ENCODE measurements around the gene SF1. TPM values are rescaled to one million over a fixed set of nuclear protein-coding genes. Genes with fewer than 3 reads are reported as not detected.
A peak's percentile ranks its signal among the peaks of the same experiment; 100 is the strongest.

SF1 gene
- total RNA-seq, 2 donors from 2014 or later = 323 to 406 TPM

GRCh38 chr11:64769283-64769682 lies 9.1 kb downstream of the SF1 start:
- H3K9me3 Mint-ChIP-seq = no peaks in the 10 kb centered on the region
- DNase-seq (ENCODE audit: low spot score in 2 of 2) (no peak), ATAC-seq (no peak)
- H3K36me3 Mint-ChIP-seq = peaks cover 55 to 84% of the 10 kb centered on the region in 2 donors
- H3K27ac Mint-ChIP-seq = peak overlapping the region in 1 of 2 donors; percentile 17

GRCh38 chr11:64768300-64768694 lies 10.0 kb downstream of the SF1 start:
- peak overlapping the region in 1 of 2 donors; percentile 88 for H3K27ac Mint-ChIP-seq
- H3K9me3 Mint-ChIP-seq = no peaks in the 10 kb centered on the region
- ATAC-seq (no peak), DNase-seq (ENCODE audit: low spot score in 2 of 2) (no peak)
- peaks cover 53 to 81% of the 10 kb centered on the region in 2 donors for H3K36me3 Mint-ChIP-seq

DNA sequence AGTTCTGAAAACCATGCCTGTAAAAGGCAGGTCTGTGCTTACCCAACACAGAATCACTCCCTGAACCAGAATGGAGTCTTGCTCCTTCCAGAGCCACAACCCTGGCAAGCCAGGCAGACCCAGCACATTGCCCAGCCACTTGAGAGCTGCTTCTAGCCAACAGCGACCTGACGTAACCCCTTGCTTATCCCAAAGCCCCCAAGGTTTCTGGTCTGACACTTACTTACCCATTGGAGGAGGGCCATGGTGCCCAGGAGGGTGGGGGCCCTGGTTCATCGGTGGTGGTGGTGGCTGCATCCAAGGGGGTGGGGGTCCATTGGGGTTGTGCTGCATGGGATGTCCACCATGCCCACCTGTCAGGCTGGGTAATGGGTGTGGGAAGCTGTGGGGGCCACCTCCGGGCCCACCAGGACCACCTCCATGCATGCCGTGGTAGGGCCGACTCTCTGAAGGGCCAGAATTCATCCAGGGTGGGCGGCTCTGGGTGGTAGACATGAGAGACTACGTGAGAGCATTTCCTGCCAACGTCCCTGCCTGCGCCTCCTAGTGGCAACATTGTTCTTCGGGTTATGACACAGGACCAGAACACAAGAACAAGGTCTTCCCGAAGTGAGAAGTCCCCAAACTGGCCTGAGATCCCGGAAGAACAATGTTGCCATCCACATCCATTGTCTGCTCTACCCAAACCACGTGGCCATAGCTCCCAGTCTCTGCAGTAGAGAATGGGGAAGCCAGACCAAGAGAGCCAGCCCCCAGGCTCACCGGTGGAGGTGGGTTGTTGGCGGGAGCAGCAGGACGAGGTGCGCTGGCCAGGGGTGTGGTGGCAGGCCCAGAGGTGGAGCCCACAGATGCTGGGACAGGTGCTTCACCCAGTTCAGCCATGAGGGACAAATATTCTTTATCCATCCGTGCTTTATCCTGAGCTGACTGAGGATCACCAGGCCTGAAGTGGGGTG lies 10.7 kb downstream of the SF1 start:
- H3K36me3 Mint-ChIP-seq = peaks cover 51 to 79% of the 10 kb centered on the region in 2 donors

GRCh38 chr11:64766881-64767280 lies 11.5 kb downstream of the SF1 start:
- DNase-seq (ENCODE audit: low spot score in 2 of 2) (no peak), ATAC-seq (no peak)
- Mint-ChIP-seq H3K9me3 (no peaks in the 10 kb centered on the region), H3K36me3 (peaks cover 49 to 73% of the 10 kb centered on the region in 2 donors), H3K27ac (peak overlapping the region in 1 of 2 donors; percentile 88)

More for the DNA sequence above, 10.7 kb downstream of the SF1 start:
- H3K9me3 Mint-ChIP-seq = no peaks in the 10 kb centered on the region
- peak overlapping the region; percentile 21 to 88 for H3K27ac Mint-ChIP-seq
- DNase-seq (ENCODE audit: low spot score in 2 of 2) = peak; percentile 58 to 92
- ATAC-seq = peak; percentile 41 to 48

- Mint-ChIP-seq H3K36me3 (peaks cover 48 to 65% of the 10 kb centered on the region in 2 donors), H3K27ac (peak overlapping the region in 1 of 2 donors; percentile 96), H3K9me3 (no peaks in the 10 kb centered on the region)
- peak in 1 of 2 donors; percentile 51 for DNase-seq (ENCODE audit: low spot score in 2 of 2)
- no peak for ATAC-seq
These were observed 12.3 kb downstream of the SF1 start for GRCh38 chr11:64765851-64766665.

DNA sequence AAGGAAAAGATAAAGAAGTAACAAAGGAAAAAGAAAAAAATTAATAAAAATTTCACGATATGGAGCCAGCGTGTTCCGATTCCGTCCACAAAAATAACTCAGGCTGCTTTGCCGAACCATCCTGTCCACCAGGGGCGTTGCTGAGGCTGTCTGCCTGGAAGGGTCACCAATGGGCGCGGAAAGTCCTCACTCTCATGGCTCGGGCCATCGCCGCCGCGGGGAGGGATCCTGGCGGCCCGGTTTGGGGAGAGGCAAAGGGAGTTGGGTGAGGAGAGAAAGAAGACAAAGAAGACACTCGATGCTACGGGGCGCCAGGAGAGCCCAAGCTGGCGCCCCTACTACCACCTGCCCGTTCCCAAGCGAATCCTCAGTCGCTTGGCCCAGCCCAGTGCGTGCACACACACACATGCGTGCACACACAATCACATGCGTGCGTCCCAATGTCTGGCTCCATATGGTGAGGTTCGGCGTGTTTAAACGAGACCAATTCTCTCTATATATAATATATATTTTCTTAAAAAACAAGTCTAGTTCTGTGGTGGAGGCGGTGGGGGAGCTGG lies 13.0 kb downstream of the SF1 start:
- peak in 1 of 2 donors; percentile 53 for DNase-seq (ENCODE audit: low spot score in 2 of 2)
- Mint-ChIP-seq H3K27ac (peak overlapping the region in 1 of 2 donors; percentile 92), H3K36me3 (peaks cover 41 to 58% of the 10 kb centered on the region in 2 donors), H3K9me3 (no peaks in the 10 kb centered on the region)
- no peak for ATAC-seq

DNA sequence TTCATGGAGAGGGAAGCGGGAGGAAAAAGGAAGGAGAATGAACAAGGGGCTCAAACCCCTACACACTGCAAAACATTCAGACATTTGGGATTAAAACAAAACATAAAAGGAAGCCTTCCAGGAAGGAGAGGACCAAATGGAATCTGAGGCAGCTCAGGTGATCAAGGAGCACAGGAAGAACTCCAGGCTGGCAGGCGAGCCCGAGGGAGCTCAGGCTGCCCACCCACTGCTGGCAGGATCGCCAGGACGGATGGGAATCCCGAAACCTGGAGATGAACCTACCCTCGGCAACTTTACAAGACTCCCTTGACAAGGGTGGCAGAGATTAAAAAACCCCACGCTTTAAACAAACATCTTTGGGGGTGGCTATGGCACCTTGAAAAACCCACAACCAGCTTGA lies 13.6 kb downstream of the SF1 start:
- no peaks in the 10 kb centered on the region for H3K9me3 Mint-ChIP-seq
- no peak for ATAC-seq
- peak in 1 of 2 donors; percentile 51 for DNase-seq (ENCODE audit: low spot score in 2 of 2)
- H3K36me3 Mint-ChIP-seq = peaks cover 37 to 53% of the 10 kb centered on the region in 2 donors
- H3K27ac Mint-ChIP-seq = peak overlapping the region; percentile 84 to 92

DNA sequence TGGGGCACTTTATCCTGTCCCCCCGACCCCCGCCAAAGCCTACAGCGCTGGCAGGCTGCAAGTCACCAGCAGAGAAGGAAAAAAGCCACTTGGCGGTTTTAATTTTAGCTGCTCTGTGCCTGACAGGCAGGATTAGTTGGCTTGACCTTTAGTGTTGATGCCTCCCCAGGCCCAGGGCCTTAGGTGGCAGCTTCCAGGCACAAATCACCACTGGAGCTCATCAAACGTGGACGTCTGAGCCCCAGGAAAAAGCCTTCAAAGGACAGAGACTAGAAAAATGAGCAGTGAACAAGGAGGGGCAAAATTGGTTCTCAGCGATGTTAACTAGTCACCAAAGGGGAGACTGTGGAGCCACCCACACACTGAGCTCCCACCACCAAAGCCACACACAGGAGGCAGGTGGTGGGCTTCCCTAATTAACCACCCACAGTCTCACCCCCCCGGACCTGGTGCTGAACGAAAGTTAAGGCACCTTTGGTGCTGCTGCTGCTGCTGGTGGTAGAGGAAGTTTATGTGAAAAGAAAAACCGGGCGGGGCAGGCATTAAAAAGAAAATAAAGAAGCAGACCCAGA lies 14.2 kb downstream of the SF1 start:
- peaks cover 31 to 46% of the 10 kb centered on the region in 2 donors for H3K36me3 Mint-ChIP-seq
- peak overlapping the region; percentile 84 to 92 for H3K27ac Mint-ChIP-seq
- peak; percentile 11 to 30 for ATAC-seq
- H3K9me3 Mint-ChIP-seq = no peaks in the 10 kb centered on the region
- peak in 1 of 2 donors; percentile 57 for DNase-seq (ENCODE audit: low spot score in 2 of 2)

DNA sequence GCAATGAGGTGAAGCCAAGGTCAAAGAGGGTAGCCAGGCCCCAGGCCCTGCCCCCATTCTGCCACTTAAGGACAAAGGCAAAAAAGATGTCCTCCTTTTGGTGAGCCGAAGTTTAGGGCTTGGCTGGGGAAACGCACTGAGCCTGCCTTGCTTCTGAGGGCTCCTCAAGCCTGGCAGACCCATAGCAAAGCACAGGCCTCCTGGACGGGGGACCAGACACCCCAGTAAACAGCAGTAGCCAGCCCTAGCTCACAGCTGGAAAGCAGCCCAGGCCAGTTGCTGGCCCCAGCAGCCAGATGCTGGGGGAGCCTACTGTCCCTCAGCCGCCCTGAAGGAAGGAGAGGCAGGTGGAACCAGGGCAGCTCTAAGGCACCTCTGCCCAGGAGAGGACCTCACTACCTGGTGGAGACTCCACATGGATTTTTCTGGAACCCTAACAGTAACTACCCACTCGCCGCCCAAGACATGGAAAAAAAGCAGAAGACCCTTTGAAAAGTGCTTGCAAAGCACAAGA lies 14.8 kb downstream of the SF1 start:
- ATAC-seq (peak in 1 of 2 donors; percentile 7), DNase-seq (ENCODE audit: low spot score in 2 of 2) (peak in 1 of 2 donors; percentile 54)
- no peaks in the 10 kb centered on the region for H3K9me3 Mint-ChIP-seq
- H3K36me3 Mint-ChIP-seq = peaks cover 30 to 41% of the 10 kb centered on the region in 2 donors
- H3K27ac Mint-ChIP-seq = peak overlapping the region; percentile 84 to 92

DNA sequence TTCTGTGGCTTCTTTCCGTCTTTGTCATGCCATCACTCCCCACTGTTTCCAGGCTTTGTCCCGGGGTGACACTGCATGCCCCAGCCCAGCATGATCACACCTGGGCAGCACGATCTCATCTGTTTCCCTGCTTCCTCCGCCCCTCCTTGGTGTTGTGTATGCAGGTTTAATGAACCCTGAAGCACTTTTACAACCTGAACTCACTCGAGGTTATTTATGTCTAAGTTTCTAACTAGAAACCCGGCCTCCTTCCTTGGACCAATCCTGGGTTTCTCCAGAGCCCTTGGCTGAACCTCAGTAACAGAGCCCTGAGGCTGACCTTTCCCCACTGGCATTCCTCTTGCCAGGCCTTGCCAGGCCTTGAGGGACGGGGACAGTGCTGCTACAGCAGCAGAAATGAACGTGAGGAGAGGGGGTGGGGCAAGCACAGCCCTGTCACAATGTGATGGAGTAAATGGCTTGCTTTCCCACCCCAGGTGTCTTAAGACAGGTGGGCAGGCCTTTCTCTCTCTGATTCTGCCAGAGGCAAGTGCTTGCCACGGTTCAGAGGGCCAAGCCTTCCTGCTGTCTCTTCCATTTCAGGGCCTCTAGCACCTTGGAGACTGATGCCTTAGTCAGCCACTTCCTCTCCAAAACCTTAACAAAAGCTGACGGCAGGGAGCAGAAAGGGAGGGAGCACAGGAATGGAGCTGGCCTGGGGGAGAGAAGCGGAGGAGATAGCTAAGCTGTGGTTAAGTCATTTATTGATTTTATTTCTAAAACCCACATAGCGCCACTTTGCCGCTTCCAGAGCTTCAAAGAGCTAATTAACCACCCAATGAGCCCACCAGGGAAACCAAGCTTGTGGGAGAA lies 15.4 kb downstream of the SF1 start:
- ATAC-seq = peak in 1 of 2 donors; percentile 16
- H3K36me3 Mint-ChIP-seq = peaks cover 24 to 34% of the 10 kb centered on the region in 2 donors
- no peaks in the 10 kb centered on the region for H3K9me3 Mint-ChIP-seq
- peak overlapping the region; percentile 84 to 92 for H3K27ac Mint-ChIP-seq
- peak in 1 of 2 donors; percentile 55 for DNase-seq (ENCODE audit: low spot score in 2 of 2)

GRCh38 chr11:64762277-64762673 lies 16.1 kb downstream of the SF1 start:
- H3K9me3 Mint-ChIP-seq = no peaks in the 10 kb centered on the region
- peaks cover 18 to 30% of the 10 kb centered on the region in 2 donors for H3K36me3 Mint-ChIP-seq
- DNase-seq (ENCODE audit: low spot score in 2 of 2) (peak in 1 of 2 donors; percentile 37), ATAC-seq (no peak)
- peak overlapping the region; percentile 84 to 92 for H3K27ac Mint-ChIP-seq

DNA sequence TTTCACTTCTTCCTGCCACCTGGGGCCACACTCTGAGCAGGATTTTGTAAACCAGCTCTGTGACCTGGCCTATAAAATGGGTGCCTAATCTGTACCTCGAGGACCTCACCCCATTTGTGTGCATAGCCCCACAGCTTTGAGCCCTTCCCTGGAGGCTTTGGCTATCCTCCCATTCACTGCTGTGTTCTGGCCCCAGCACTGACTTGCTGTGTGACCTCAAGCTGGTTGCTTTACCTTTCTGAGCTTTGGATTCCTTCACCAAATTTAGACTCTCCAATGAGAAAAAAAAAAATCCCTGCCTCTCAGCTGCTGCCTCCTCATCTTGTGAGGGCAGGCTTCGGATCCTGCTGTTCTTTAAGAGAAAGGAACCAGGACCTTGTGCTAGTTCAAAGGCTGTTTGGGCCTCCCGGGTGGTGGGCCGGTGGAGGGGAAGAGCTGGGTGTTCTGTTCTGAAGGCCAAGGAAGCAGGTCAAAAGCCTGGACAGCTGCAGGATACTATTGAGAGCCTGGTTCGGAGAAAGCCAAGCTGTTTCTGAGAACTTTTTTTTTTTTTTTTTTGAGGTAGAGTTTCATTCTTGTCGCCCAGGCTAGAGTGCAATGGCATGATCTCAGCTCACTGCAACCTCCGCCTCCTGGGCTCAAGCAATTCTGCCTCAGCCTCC lies 17.5 kb downstream of the SF1 start:
- peaks cover 18 to 26% of the 10 kb centered on the region in 2 donors for H3K36me3 Mint-ChIP-seq
- no peak for DNase-seq (ENCODE audit: low spot score in 2 of 2)
- H3K27ac Mint-ChIP-seq = peak overlapping the region; percentile 84 to 95
- no peaks in the 10 kb centered on the region for H3K9me3 Mint-ChIP-seq
- ATAC-seq = no peak

DNA sequence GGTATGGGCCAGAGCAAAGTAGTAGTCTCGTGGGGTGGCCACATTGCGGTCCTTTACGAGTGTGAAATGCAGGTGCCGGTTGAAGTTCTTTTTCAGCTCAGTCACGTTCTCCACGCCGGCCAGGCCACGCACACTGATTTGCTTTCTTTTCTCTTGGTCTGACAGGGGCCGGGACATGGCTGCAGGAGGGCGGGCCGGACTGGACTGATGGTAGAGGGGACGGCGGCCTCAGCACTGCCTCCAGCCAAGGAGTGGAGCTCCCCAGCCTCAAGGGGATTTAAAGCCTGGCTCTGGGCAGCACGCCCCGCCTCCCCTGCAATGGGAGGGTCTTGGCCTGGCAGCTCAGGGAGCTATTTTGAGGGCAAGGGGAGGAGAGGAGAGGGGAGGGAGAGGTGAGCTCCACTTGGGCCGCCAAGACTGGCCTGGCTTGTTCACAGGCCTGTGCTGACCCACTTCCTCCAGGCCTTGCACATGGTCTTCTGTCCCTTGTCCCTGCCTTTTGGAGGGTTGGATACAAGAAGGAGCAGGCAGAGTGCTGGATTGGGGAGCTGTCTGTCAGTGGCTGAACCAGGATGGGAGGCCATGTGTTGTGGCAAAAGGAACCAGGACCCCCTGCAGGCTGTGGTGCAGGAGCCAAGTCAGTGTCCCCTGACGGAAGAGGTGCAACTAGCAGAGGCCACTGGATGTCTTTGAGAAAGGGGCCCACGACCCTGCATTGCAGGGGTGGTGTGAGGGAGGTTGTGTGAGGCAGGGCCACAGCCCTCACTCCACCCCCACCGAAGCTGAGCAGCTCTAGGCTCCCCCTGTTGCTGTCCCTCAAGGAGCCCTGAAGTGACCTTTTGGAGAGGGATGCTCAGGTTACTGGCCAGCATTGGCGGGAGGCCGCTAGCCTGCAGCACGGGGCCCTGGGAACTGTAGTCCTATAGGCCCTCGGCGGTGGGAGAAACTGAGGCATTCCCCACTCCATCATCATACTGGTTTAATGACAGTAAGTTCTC lies 18.3 kb downstream of the SF1 start, which contains the start of gene PYGM:
Gene PYGM, minus strand, starts transcription at position 253 of the 998 bp plus-strand sequence. Its CDS starts 76 bp downstream, at position 177.
- Mint-ChIP-seq H3K36me3 (peaks cover 15 to 21% of the 10 kb centered on the region in 2 donors), H3K9me3 (no peaks in the 10 kb centered on the region), H3K27ac (peak within 1 kb of the TSS; percentile 84 to 95)
- ATAC-seq (peak in 1 of 2 donors; percentile 7), DNase-seq (ENCODE audit: low spot score in 2 of 2) (no peak)

Measured in activated naive CD4-positive, alpha-beta T cell treated with anti-CD3 and anti-CD28 coated beads, Interleukin-2, amount 50 U/mL, for 72 hours (primary cell).